GM12878 (cell line): ENCODE measurements around the gene PHF20. TPM values are rescaled to one million over a fixed set of nuclear protein-coding genes. Genes with fewer than 3 reads are reported as not detected.

ENCODE experiments used
- ATAC-seq: fragments of 200-7000 bp; cut with Tn5 transposase; 3 replicates; pipeline ENCODE4 v1.9.1; 2020; ENCODE audit warnings: mild to moderate bottlenecking, moderate library complexity
- BruUV-seq: library from RNA; stranded (reverse); fragments of 400-500 nt; replicated peaks from 2 replicates; lab custom pipeline; 2021; lab: Mats Ljungman, UMichigan
- CTCF ChIA-PET: fragments of 300-600 bp; sonication (Branson Sonifier 250); formaldehyde crosslinking; extraction: SDS; loops from one replicate; lab custom pipeline; 2021; ENCODE audit warnings: inconsistent platforms; lab: Yijun Ruan, JAX
- POLR2A ChIA-PET: fragments of 350-600 bp; formaldehyde crosslinking; extraction: SDS; loops from one replicate; lab custom pipeline; 2021; ENCODE audit warnings: inconsistent platforms; lab: Charles Lee
- RAD21 ChIA-PET: fragments of 300-600 bp; sonication (Branson Sonifier 250); formaldehyde crosslinking; loops from one replicate; lab custom pipeline; 2023; ENCODE audit warnings: antibody characterized with exemption; ENCODE audit not compliant: unreplicated experiment; lab: Charles Lee
- SMC1A ChIA-PET: fragments of 300-600 bp; sonication (Branson Sonifier 250); formaldehyde crosslinking; loops from one replicate; lab custom pipeline; 2023; ENCODE audit not compliant: unreplicated experiment, uncharacterized antibody; lab: Charles Lee
- DNase-seq: peaks from one replicate; pipeline ENCODE4 v3.0.0-alpha.2; 2011; ENCODE audit warnings: low read depth, low spot score
- FAIRE-seq: peaks from 3 replicates; lab custom pipeline; 2011; peaks lifted over from hg19 to GRCh38; lab: Jason Lieb, UNC
- H2AFZ ChIP-seq: 2 replicates; pipeline ENCODE4 v1.6.0; 2011; ENCODE audit warnings: low read depth, low read length, control low read depth; ENCODE audit not compliant: control insufficient read depth
- H3K27ac ChIP-seq: 2 replicates; pipeline ENCODE4 v1.5.1; 2011; ENCODE audit warnings: control low read depth; ENCODE audit not compliant: control insufficient read depth, insufficient read depth
- H3K27me3 ChIP-seq, 2 experiments: replicated peaks in 1 of 2; 2 replicates each; pipeline versions ENCODE4 v1.6.0 to v1.6.1; 2011; ENCODE audit warnings: low read length in 1 of 2; ENCODE audit not compliant: control insufficient read depth in 2 of 2, insufficient read depth in 2 of 2
- H3K36me3 ChIP-seq, 2 experiments: 2 replicates each; pipeline ENCODE4 v1.5.1; 2011; ENCODE audit warnings: low read length in 1 of 2; ENCODE audit not compliant: control insufficient read depth in 2 of 2, insufficient read depth in 2 of 2
- H3K4me1 ChIP-seq: 2 replicates; pipeline ENCODE4 v1.6.1; 2011; ENCODE audit warnings: mild to moderate bottlenecking, low read length, moderate library complexity, mixed read lengths; ENCODE audit not compliant: control insufficient read depth, insufficient read depth
- H3K4me2 ChIP-seq: 2 replicates; pipeline ENCODE4 v1.6.0; 2011; ENCODE audit warnings: control low read depth; ENCODE audit not compliant: control insufficient read depth, insufficient read depth
- H3K4me3 ChIP-seq: fragments of 200-600 bp; sonication (generic); 2 replicates; pipeline ENCODE4 v1.5.1; 2016
- H3K79me2 ChIP-seq: 2 replicates; pipeline ENCODE4 v1.6.0; 2011; ENCODE audit warnings: low read length; ENCODE audit not compliant: control insufficient read depth, insufficient read depth
- H3K9ac ChIP-seq: 2 replicates; pipeline ENCODE4 v1.8.0; 2011; ENCODE audit warnings: low read length, control low read depth, mixed read lengths; ENCODE audit not compliant: control insufficient read depth, insufficient read depth
- H3K9me3 ChIP-seq: replicated peaks from 3 replicates; pipeline ENCODE4 v1.5.1; 2011; ENCODE audit warnings: mild to moderate bottlenecking, low read length; ENCODE audit not compliant: control insufficient read depth, insufficient read depth
- H4K20me1 ChIP-seq: 2 replicates; pipeline ENCODE4 v1.6.0; 2011; ENCODE audit not compliant: control insufficient read depth, insufficient read depth
- WGBS: methylation state at CpG from one replicate; pipeline ENCODE4 v1.1.6; 2016; ENCODE audit warnings: low lambda C conversion rate; ENCODE audit not compliant: insufficient replicate concordance, insufficient coverage; ENCODE audit errors: missing lambda C conversion rate; 5-methylcytosine and 5-hydroxymethylcytosine counted together
- in situ Hi-C: fragments of 300-500 bp; cut with MboI; formaldehyde crosslinking; loops from 9 replicates; pipeline ENCODE4 v1.14.3; 2018; ENCODE audit warnings: mixed read lengths
- intact Hi-C: fragments of 100-400 bp; cut with micrococcal nuclease; formaldehyde crosslinking; loops from one replicate; pipeline ENCODE4 v1.14.2; 2022; ENCODE audit not compliant: unreplicated experiment
- polyA plus RNA-seq, 11 experiments: library from polyadenylated mRNA; depleted of rRNA in 4 of 11; unstranded in 6 of 11; stranded (reverse) in 5 of 11; fragments of >200 nt; fragmentation: Nextera tagmentation in 4 of 11; fragmentation: Illumina TruSeq in 1 of 11; extraction: Ambion mirVana in 4 of 11; extraction: Trizol in 1 of 11; gene quantifications; 1 replicate in 1 of 11; 2 replicates in 10 of 11; pipeline versions ENCODE4 v1.2.1 to v1.2.3, GENCODE V29; 2011 to 2016; ENCODE audit warnings: inconsistent platforms in 2 of 11, missing spikeins in 2 of 11, low read depth in 1 of 11
- total RNA-seq, 4 experiments: library from RNA; depleted of rRNA in 3 of 4; stranded (reverse); fragments of >200 nt in 3 of 4; fragmentation: Illumina TruSeq in 1 of 4; extraction: Trizol in 1 of 4; gene quantifications; 2 replicates each; pipeline versions ENCODE4 v1.2.1 to v1.2.3, GENCODE V29; 2013 to 2021
- TF ChIP-seq, protein P1 (sequence below): fragments of 450-650 bp; IDR thresholded peaks from 2 replicates; pipeline ENCODE4 v1.6.1; 2017; ENCODE audit warnings: mild to moderate bottlenecking, moderate library complexity

PHF20 gene
- total and polyA plus RNA-seq, 10 of the 15 experiments (the other 5 are each of a cell fraction or from before 2014, with no cell fraction given): 31.6 to 91.2 (median 46.8) TPM

DNA sequence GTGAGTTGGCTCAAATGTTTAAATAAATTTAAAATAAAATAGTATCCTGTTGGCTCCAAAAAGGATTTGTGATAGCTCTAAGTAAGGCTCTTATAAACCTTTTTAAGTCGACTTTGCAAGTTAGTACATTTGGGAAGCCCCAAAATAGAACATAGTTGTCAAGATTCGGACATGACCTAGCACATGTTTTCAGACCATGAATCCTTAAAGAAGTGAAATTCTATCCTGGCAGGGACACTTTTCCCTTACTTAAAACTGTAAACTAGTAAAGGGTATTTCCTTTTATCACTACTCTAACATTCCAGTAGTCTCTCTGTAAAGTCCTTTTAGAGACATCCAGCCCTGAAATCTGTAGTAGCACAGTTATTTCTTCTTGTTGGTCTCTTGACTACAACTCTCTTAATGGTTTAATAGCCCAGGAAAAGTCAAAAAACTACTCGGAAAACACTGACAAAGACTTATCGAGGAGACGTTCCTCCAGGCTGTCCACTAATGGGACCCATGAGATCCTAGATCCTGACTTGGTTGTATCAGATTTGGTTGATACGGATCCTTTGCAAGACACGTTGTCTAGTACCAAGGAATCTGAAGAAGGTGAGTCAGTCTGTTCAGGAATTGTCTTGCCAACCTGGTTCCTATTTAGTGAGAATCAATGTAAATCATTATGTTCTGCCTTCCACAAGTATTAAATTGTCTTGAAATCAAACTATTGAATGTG, 98.9 kb downstream of the PHF20 start:
- H4K20me1 ChIP-seq: no peaks in the 10 kb centered on the region
- CTCF ChIA-PET: no interaction called here
- FAIRE-seq (no peak), DNase-seq (no peak), ATAC-seq (no peak)
- RAD21 ChIA-PET: interaction anchor here (0.8 kb wide), 1 partner anchor 102 kb away, joined by 3 read pairs; no protein-coding TSS in a partner anchor
- BruUV-seq: no TSS peak
- H3K9ac ChIP-seq: no peak overlapping the region
- SMC1A ChIA-PET: no interaction called here
- no peaks in the 10 kb centered on the region; a peak in 2 of 4 replicates for H3K36me3 ChIP-seq
- no peak overlapping the region for H3K27ac ChIP-seq
- WGBS: 87% methylated on average over 7 of the region's 7 CpGs
- H3K9me3 ChIP-seq: no peaks in the 10 kb centered on the region
- POLR2A ChIA-PET: no interaction called here
- no peaks in the 10 kb centered on the region for H3K27me3 ChIP-seq
- no peak overlapping the region for H3K4me3 ChIP-seq
- intact Hi-C loops: no loop called here
- no peak overlapping the region for H3K4me2 ChIP-seq
- H2AFZ ChIP-seq: no peak overlapping the region
- H3K79me2 ChIP-seq: no peaks in the 10 kb centered on the region
- TF ChIP-seq, protein P1, sequence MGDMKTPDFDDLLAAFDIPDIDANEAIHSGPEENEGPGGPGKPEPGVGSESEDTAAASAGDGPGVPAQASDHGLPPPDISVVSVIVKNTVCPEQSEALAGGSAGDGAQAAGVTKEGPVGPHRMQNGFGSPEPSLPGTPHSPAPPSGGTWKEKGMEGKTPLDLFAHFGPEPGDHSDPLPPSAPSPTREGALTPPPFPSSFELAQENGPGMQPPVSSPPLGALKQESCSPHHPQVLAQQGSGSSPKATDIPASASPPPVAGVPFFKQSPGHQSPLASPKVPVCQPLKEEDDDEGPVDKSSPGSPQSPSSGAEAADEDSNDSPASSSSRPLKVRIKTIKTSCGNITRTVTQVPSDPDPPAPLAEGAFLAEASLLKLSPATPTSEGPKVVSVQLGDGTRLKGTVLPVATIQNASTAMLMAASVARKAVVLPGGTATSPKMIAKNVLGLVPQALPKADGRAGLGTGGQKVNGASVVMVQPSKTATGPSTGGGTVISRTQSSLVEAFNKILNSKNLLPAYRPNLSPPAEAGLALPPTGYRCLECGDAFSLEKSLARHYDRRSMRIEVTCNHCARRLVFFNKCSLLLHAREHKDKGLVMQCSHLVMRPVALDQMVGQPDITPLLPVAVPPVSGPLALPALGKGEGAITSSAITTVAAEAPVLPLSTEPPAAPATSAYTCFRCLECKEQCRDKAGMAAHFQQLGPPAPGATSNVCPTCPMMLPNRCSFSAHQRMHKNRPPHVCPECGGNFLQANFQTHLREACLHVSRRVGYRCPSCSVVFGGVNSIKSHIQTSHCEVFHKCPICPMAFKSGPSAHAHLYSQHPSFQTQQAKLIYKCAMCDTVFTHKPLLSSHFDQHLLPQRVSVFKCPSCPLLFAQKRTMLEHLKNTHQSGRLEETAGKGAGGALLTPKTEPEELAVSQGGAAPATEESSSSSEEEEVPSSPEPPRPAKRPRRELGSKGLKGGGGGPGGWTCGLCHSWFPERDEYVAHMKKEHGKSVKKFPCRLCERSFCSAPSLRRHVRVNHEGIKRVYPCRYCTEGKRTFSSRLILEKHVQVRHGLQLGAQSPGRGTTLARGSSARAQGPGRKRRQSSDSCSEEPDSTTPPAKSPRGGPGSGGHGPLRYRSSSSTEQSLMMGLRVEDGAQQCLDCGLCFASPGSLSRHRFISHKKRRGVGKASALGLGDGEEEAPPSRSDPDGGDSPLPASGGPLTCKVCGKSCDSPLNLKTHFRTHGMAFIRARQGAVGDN: no peak
- TF ChIP-seq, all 136 proteins: peak for 0
- in situ Hi-C loops: no loop called here
- H3K4me1 ChIP-seq: no peaks in the 10 kb centered on the region
